ENCODE data around the gene MICA.
"Not testable (repeated sequence)": the region's sequence is repeated elsewhere in the genome, so short reads cannot be mapped to it uniquely, and the experiment has no call there.

Gene MICA

GRCh38 chr6:31414148-31414770, 10.9 kb downstream of the MICA start:
- DNase-seq: not testable (repeated sequence)

- no peak for DNase-seq
These were observed 11.4 kb downstream of the MICA start for GRCh38 chr6:31414771-31415265.

- no peak for DNase-seq
These were observed 13.1 kb downstream of the MICA start for GRCh38 chr6:31416394-31417014.

GRCh38 chr6:31418251-31418650, 14.9 kb downstream of the MICA start:
- DNase-seq: no peak

- no peak for DNase-seq
These were observed 16.4 kb downstream of the MICA start for GRCh38 chr6:31419842-31420241.

- DNase-seq: no peak
These were observed 17.2 kb downstream of the MICA start for GRCh38 chr6:31420546-31420945.

- no peak for DNase-seq
These were observed 19.2 kb downstream of the MICA start for GRCh38 chr6:31422587-31422986.

GRCh38 chr6:31423550-31423949, 20.2 kb downstream of the MICA start:
- no peak for DNase-seq

- no peak for DNase-seq
These were observed 23.3 kb downstream of the MICA start for GRCh38 chr6:31426395-31427354.

- no peak for DNase-seq
These were observed 27.1 kb downstream of the MICA start for GRCh38 chr6:31430449-31430848.

- not testable (repeated sequence) for DNase-seq
These were observed 31.7 kb downstream of the MICA start for GRCh38 chr6:31435051-31435450.

GRCh38 chr6:31438222-31438621, 34.8 kb downstream of the MICA start:
- DNase-seq: no peak

GRCh38 chr6:31438677-31439076, 35.3 kb downstream of the MICA start:
- no peak for DNase-seq

GRCh38 chr6:31441365-31442267, 38.2 kb downstream of the MICA start:
- DNase-seq: peak; percentile 61

- no peak for DNase-seq
These were observed 43.1 kb downstream of the MICA start for GRCh38 chr6:31446481-31446880.

- not testable (repeated sequence) for DNase-seq
These were observed 43.8 kb downstream of the MICA start for GRCh38 chr6:31446999-31447789.

GRCh38 chr6:31450751-31451150, 47.4 kb downstream of the MICA start:
- no peak for DNase-seq

GRCh38 chr6:31452859-31453258, 49.5 kb downstream of the MICA start:
- DNase-seq: no peak

- no peak for DNase-seq
These were observed 49.9 kb downstream of the MICA start for GRCh38 chr6:31453259-31453658.

- DNase-seq: not testable (repeated sequence)
These were observed 56.5 kb downstream of the MICA start for GRCh38 chr6:31459864-31460263.

- no peak for DNase-seq
These were observed 57.1 kb downstream of the MICA start for GRCh38 chr6:31460361-31461025.

Data from KG1 (cell line).